Activated CD4-positive, alpha-beta T cell treated with anti-CD3 and anti-CD28 coated beads, Interleukin-2, Interleukin-4, amounts not matched to agents 100 ng/mL and 50 ng/mL, durations not matched to agents 16 hours and 8 hours (primary cell): Measurements from ENCODE around the gene HSD17B12.
A peak's percentile ranks its signal among the peaks of the same experiment; 100 is the strongest.

ENCODE experiments used
- DNase-seq: peaks from one replicate; pipeline ENCODE4 v3.0.0-alpha.2; 2020; ENCODE audit warnings: low spot score

Gene HSD17B12

GRCh38 chr11:43871051-43871450 is 190.5 kb downstream of the HSD17B12 start:
- DNase-seq = no peak

GRCh38 chr11:43872995-43873394 is 192.5 kb downstream of the HSD17B12 start:
- DNase-seq = no peak

GRCh38 chr11:43874078-43874477 is 193.5 kb downstream of the HSD17B12 start:
- no peak for DNase-seq

GRCh38 chr11:43874738-43875137 is 194.2 kb downstream of the HSD17B12 start:
- DNase-seq = no peak

- no peak for DNase-seq
These were observed 199.5 kb downstream of the HSD17B12 start for GRCh38 chr11:43879789-43880639.

DNA sequence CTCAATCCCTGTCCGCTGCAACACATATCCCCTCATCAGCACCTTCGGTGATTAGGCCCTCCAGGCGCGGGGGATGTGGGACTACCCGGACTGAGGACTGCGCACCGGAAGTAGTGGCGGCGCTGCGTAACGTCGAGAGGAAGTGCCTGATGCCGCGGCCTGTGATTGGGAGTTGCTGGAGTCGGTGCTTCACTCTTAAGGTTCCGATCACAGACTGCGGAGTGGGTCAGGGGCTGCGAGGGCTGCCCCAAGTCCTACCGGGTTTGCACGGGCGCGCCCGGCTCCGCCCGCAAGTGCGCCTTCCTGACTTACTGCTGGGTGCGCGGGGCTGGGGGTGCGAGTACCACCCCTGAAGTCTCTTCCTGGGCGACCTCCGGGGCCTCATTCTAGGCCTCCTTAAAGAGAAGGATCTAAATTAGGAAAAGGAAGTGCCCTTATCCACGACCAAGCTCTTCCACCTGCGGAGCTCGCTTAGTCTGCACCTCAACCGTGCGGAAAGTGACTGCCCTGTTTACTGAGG is 200.2 kb downstream of the HSD17B12 start, which contains the start of gene ALKBH3:
Gene ALKBH3, plus strand, starts transcription at position 192 of the 520 bp plus-strand sequence. CDS start 1,822 bp downstream, outside the sequence.
- peak; percentile 93 for DNase-seq

DNA sequence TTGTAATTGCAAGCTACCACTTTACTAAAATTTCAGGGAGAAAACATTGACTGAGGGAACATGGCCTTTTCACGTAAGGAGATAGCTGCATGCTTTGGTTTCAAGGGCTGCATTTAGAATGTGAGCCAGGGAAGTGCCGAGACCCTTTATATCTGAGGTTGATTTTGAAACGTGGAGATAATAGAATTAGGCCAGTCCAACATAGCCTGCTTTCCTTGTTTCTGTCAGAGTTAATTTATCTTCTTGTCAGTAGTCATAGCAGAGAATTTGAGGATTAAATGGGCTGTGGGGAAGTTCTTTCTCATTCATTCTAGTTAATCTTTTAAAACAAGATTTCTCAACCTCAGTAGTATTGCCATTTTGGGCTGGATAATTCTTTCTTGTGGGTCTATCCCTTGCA is 212.3 kb downstream of the HSD17B12 start:
- no peak for DNase-seq

DNA sequence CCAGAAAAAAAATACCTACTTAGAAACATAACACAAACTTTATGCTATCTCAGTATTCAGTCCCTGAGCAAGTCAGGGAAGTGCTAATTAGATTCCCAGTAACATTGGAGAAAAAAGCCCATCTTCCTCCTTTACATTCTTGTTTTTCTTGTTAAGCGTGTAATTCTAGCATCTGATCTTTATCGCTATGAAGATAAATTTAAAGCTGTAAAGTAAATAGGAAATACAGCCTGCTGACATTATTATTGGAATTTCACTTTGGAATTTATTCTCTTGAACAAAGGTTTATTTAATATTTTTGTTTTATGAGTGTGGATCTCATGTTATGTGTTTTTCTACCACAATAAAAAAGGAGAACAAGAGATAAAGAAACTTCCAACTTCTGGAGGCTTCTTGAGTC is 214.0 kb downstream of the HSD17B12 start:
- no peak for DNase-seq

- DNase-seq = no peak
These were observed 215.1 kb downstream of the HSD17B12 start for GRCh38 chr11:43895601-43896000.

DNA sequence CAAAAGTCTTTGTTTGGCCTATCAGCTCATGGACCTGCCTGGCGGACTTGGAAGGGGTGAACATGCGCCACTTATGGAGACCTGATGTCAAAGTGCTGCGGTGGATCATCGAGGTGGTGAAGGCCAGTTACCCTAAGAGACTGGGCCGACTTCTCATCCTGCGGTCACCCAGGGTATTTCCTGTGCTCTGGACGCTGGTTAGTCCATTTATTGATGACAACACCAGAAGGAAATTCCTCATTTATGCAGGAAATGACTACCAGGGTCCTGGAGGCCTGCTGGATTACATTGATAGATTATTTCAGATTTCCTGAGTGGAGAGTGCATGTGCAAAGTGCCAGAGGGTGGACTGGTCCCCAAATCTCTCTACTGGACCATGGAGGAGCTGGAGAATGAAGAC is 218.0 kb downstream of the HSD17B12 start:
- no peak for DNase-seq

GRCh38 chr11:43899094-43899493 is 218.6 kb downstream of the HSD17B12 start:
- DNase-seq = no peak

DNA sequence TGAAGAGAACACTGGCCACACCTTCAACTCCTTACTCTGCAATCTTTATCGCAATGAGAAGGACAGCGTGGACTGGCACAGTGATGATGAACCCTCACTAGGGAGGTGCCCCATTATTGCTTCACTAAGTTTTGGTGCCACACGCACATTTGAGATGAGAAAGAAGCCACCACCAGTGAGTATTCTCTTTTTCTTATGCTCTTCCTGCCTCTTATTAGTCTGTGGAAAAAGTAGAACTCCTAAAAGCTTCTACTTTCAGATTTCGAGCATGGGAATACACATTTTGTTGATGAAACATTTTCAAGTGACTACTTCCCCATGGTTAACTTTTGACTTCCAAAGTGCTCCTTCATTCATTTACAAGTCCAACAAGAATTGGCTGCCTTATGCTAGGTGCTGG is 221.0 kb downstream of the HSD17B12 start:
- DNase-seq = no peak

- DNase-seq = no peak
These were observed 222.5 kb downstream of the HSD17B12 start for GRCh38 chr11:43903078-43903477.

GRCh38 chr11:43903969-43904368 is 223.4 kb downstream of the HSD17B12 start:
- no peak for DNase-seq

DNA sequence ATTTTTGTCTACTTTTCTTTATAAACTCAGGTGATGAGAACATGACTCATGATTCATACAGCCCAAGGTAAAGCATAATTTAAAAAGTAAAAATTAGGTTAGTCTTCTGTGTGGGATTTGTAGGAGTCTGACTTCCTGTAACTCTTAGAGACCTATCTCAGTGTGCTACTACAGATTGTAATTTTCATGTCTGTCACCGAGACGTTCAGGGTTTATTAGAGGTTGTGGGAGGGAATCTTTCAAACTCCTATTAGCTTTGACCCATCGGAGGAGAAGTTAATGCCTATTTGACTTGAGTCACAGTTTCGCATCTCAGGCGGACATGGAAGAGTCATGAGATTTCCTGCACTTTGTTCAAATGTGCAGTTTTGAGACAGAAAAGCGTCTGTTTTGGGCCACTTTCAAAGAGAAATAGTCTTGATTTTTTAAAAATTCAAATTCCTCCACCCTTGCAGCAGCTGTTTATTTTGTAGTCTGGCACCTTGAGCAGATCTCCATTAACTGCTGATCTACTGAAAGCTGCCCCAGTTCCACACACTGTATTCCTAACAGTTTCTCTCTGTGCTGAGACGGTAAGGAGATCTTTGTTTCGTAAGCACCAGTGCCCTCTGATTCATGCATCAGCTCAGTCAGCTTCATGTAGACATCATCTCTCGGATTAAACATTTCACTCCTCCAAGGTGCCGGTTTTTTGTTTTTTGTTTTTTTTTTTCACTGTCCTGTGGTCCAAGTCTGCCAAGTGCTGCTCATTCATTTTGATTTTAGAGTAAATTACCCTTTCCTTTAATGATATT is 224.4 kb downstream of the HSD17B12 start:
- no peak for DNase-seq

DNA sequence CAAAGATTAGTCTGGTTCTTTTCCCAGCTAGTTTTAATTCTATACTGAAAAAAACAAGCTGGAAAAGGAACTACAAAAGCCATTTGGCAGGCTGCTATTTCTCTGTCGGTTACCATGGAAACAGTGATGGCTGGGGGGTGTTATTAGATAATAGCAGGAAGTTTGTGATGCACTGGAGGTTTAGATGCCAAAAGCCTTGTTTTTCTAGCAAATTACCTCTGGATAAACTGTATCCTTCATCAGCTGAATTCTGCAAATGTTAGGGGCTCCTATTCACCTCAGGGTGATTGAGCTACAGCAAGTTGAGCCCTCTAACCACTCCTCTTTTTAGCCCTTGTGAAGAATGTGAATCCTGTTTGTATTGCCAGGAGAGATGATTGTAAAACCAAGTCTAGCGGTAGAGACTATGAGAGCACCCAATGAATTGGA is 225.3 kb downstream of the HSD17B12 start:
- no peak for DNase-seq
